Heart left ventricle (tissue), 16 donors: ENCODE data around the gene ZNF576. TPM values are rescaled to one million over a fixed set of nuclear protein-coding genes. Genes with fewer than 3 reads are reported as not detected.
"Not testable (repeated sequence)": the region's sequence is repeated elsewhere in the genome, so short reads cannot be mapped to it uniquely, and the experiment has no call there.

ENCODE experiments used
- ATAC-seq, 4 donors: fragments of 200-7000 bp; cut with Tn5 transposase; one replicate each; pipeline ENCODE4 v1.9.1; 2020 to 2022; ENCODE audit warnings: moderate library complexity in 4 of 4, mild to moderate bottlenecking in 3 of 4, moderate number of reproducible peaks in 1 of 4
- DNase-seq, 5 donors: peaks; one replicate each; pipeline ENCODE4 v3.0.0-alpha.2; 2020
- H3K27ac ChIP-seq, 12 donors: fragments of 200-600 bp; sonication (generic) in 4 of 12; one replicate each; pipeline versions ENCODE4 v1.5.0 to v1.8.0; 2016 to 2022; ENCODE audit warnings: mild to moderate bottlenecking in 2 of 12
- H3K27me3 ChIP-seq, 9 donors: fragments of 200-600 bp; sonication (generic) in 2 of 9; one replicate each; pipeline versions ENCODE4 v1.5.1 to v1.8.0; 2016 to 2022; ENCODE audit warnings: mild to moderate bottlenecking in 3 of 9
- H3K36me3 ChIP-seq, 9 donors: fragments of 200-600 bp; sonication (generic) in 2 of 9; one replicate each; pipeline versions ENCODE4 v1.5.0 to v1.8.0; 2018 to 2022; ENCODE audit warnings: mild to moderate bottlenecking in 2 of 9
- H3K4me1 ChIP-seq, 12 donors: fragments of 200-600 bp; sonication (generic) in 4 of 12; one replicate each; pipeline versions ENCODE4 v1.5.0 to v1.8.0; 2016 to 2022; ENCODE audit warnings: mild to moderate bottlenecking in 3 of 12
- H3K4me3 ChIP-seq, 12 donors: fragments of 200-600 bp; sonication (generic) in 4 of 12; one replicate each; pipeline versions ENCODE4 v1.5.0 to v1.8.0; 2017 to 2022; ENCODE audit warnings: mild to moderate bottlenecking in 9 of 12, moderate library complexity in 4 of 12
- H3K9me3 ChIP-seq, 12 donors: fragments of 200-600 bp; sonication (generic) in 4 of 12; one replicate each; pipeline versions ENCODE4 v1.5.0 to v1.8.0; 2016 to 2022; ENCODE audit warnings: mild to moderate bottlenecking in 1 of 12
- CTCF ChIP-seq, 12 donors: fragments of 200-600 bp; sonication (generic) in 4 of 12; IDR thresholded peaks; one replicate each; pipeline versions ENCODE4 v1.5.0 to v1.8.0; 2018 to 2022; ENCODE audit warnings: antibody characterized with exemption in 12 of 12, mild to moderate bottlenecking in 5 of 12
- POLR2A ChIP-seq, 2 donors: fragments of 450-650 bp; IDR thresholded peaks; one replicate each; pipeline ENCODE4 v1.6.1; 2017; ENCODE audit warnings: antibody characterized with exemption in 2 of 2, mild to moderate bottlenecking in 2 of 2, moderate library complexity in 2 of 2
- WGBS, 4 donors: extraction: QIAGEN DNeasy Blood & Tissue Kit in 2 of 4; methylation state at CpG; one replicate each; pipeline versions ENCODE4 v1.1.5 to v1.1.7; 2013 to 2018; 5-methylcytosine and 5-hydroxymethylcytosine counted together
- intact Hi-C, 10 donors: fragments of 100-400 bp; cut with DNase I; formaldehyde crosslinking; loops; one replicate each; pipeline versions ENCODE4 v1.11.1 to v1.14.2; 2022
- long read RNA-seq, 3 donors: library from polyadenylated mRNA; unstranded; transcript quantifications; one replicate each; pipeline ENCODE4 v2.0.0, GENCODE V29; 2020 to 2021
- polyA plus RNA-seq, 2 donors: library from polyadenylated mRNA; stranded (reverse); fragments of 200-250 nt; gene quantifications; one replicate each; pipeline ENCODE4 v1.2.3, GENCODE V29; 2013
- total RNA-seq, 9 donors: library from RNA; depleted of rRNA in 2 of 9; stranded (reverse); fragments of >200 nt in 2 of 9; fragmentation: NEBNext Ultra II Directional in 3 of 9; extraction: Animal tissue kit (Norgen Biotek cat#: 25700) in 3 of 9; gene quantifications; one replicate each; pipeline versions ENCODE4 v1.1.0 to v1.2.4, GENCODE V29; 2016 to 2023
- donor health status: ischemic (EF 13 %, LVEDD 7.1; RV severe dilation, severe dysfunction).
- donor health status: healthy with polysubstance abuse.
- donor health status: DM: no; HTN: yes; CAD: no.
- donor health status: DM: no; HTN: no; CAD: no.
- donor health status: ischemic (EF 25% LVEDD 6.9; RV normal size, moderate dysfunction).
- donor health status: ischemic (EF 25% LVEDD 5.7; RV mildly dilated, moderate dysfunction).
- donor health status: healthy.
- donor health status: DM: yes; HTN: yes; CAD: no.
- donor health status: ischemic (EF 35%, LVEDD 5.7; RV mildly dilated, moderate dysfunction).
- donor health status: nonischemic (EF 11% LVEDD 7.7; RV severe dilation, severe dysfunction).
- donor health status: DM: yes; HTN: yes; CAD: no.
- donor health status: PGD.
- donor health status: ischemic (EF 29% LVEDD 5.4; RV normal size, mild dysfunction).
- donor health status: nonischemic (EF 23%, LVEDD 6.1; RV moderate dilation, normal function).

Gene ZNF576, protein sequence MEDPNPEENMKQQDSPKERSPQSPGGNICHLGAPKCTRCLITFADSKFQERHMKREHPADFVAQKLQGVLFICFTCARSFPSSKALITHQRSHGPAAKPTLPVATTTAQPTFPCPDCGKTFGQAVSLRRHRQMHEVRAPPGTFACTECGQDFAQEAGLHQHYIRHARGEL
- total RNA-seq (10 to 100 TPM in 7 of 9 donors, 1 to 10 TPM in 2; 9.0 to 17.6 (median 11.8) TPM), polyA plus RNA-seq (10 to 100 TPM in 1 of 2 donors, 1 to 10 TPM in 1; 8.9 to 22.4 TPM)
- long read RNA-seq, donor 1, transcript ZNF576-201 (3 exons, 2,566 nt), result major isoform, 6 of 8 reads
- long read RNA-seq, donor 1, partial matches to known transcripts, result 2 of 8 reads
- long read RNA-seq, donor 1, other reads (novel, unspliced or antisense), result 0 of 8 reads
- long read RNA-seq, donor 2, transcript ZNF576-201 (3 exons, 2,566 nt), result major isoform, 11 of 15 reads
- long read RNA-seq, donor 2, partial matches to known transcripts, result 1 of 15 reads
- long read RNA-seq, donor 2, other reads (novel, unspliced or antisense), result 0 of 15 reads
- long read RNA-seq, donor 3, transcript ZNF576-201 (3 exons, 2,566 nt), result major isoform, 7 of 7 reads
- long read RNA-seq, donor 3, partial matches to known transcripts, result 0 of 7 reads
- long read RNA-seq, donor 3, other reads (novel, unspliced or antisense), result 0 of 7 reads

DNA sequence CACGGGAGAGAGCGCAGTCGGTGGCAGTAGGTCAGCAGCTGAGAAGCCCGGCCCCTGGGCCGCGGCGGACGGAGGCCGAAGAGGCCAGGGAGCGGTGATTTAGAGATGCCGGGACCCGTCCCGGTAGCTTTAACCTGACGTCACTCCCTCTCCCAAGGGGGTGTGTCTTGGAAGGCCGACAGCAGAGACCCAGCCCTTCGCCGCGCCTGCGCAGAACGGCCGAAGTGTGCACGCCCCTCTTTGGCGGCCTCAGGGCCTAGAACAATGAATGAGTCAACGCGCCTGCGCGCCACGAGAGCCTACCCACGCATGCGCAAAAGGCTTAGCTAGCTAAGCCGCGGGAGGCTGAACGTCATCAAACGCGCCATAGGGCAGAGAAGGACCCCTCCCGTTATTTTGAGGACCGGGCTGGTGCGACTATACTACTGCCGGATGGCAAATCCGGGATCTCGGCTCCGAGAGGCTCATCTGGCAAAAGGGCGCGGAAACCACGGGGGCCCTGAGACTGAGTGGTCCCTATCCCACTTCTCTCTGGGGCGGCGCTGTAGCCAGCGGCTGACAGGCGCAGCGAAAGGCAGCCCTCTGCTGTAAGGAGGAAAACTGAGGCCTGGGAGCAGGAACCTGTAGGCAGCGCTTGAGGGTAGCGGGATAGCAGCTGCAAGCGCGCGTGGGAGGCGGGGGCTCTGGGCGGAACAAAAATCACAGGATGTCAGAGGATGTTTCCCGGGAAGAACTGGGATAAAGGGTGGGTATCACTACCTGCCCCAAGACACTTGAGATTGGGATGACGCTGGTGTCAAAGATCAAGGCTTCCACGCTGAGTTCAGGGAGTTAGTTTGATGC lies at the start of gene ZNF576, which contains the start of gene IRGQ:
TSS of gene ZNF576 (plus strand) at position 597 of the 843 bp plus-strand sequence. CDS start 514 bp downstream, outside the sequence.
TSS of gene IRGQ (minus strand) at position 136 of the 843 bp plus-strand sequence. CDS start 796 bp downstream, outside the sequence.
- peak in 1 of 2 donors; percentile 75 for TF ChIP-seq POLR2A (IDR thresholded peaks at IDR 0.05)
- no peak for TF ChIP-seq CTCF (IDR thresholded peaks at IDR 0.05)
- peak within 1 kb of the TSS; percentile 47 to 90 (median 75) for H3K4me3 ChIP-seq
- no peaks in the 10 kb centered on the region for H3K27me3 ChIP-seq
- peak; percentile 100 for DNase-seq
- H3K4me1 ChIP-seq, result peaks cover 8 to 41% (median 32%) of the 10 kb centered on the region in 12 donors
- H3K27ac ChIP-seq, result peak within 1 kb of the TSS; percentile 93 to 100 (median 96)
- WGBS, 4 donors, result 0 to 1% (median 0%) methylated on average over 38 to 60 of the region's 60 CpGs
- no peaks in the 10 kb centered on the region for H3K9me3 ChIP-seq
- intact Hi-C loops, result loop anchor here in 8 of 10 donors (1.0 to 10.0 kb wide), 12 partner anchors 15 to 72 kb away; partner anchors contain the start of genes PINLYP (in 6 of the 8), XRCC1 (in 6 of the 8), ZNF575 (in 4 of the 8) and ZNF428 (in 1 of the 8)
- peak; percentile 93 to 96 (median 95) for ATAC-seq
- H3K36me3 ChIP-seq, result peaks cover 0 to 61% (median 54%) of the 10 kb centered on the region in 9 donors

- intact Hi-C loops, H3K27me3 ChIP-seq, ATAC-seq, H3K9me3 ChIP-seq, H3K4me3 ChIP-seq, DNase-seq, H3K4me1 ChIP-seq, H3K27ac ChIP-seq: not testable (repeated sequence)
- peaks cover 0 to 69% (median 65%) of the 10 kb centered on the region in 9 donors for H3K36me3 ChIP-seq
- 89 to 94% (median 94%) methylated on average over 5 to 19 of the region's 24 CpGs for WGBS, 4 donors
These were observed 48.5 kb upstream of the ZNF576 start for GRCh38 chr19:43547926-43548325.

DNA sequence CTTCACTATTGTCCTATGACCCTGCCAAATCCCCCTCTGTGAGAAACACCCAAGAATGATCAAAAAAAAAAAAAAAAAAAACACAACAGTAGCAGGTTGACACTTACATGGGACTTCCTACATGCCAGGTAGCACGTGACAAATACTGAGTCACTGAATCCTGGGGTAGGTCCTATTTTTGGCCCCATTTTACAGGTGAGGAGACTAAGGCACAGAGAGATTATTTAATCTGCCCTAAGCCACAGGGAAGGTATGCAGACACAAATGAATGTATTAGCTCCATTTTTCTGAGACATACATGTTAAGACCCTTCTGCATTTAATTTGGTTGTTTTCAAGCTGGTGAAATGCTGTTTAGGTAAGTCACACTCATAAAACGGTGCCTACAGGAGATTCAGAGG lies 47.7 kb upstream of the ZNF576 start:
- no peak for TF ChIP-seq POLR2A (IDR thresholded peaks at IDR 0.05)
- TF ChIP-seq CTCF (IDR thresholded peaks at IDR 0.05), result no peak
- no peak for ATAC-seq
- Histone ChIP-seq H3K27ac (no peak overlapping the region), H3K4me1 (no peaks in the 10 kb centered on the region), H3K4me3 (no peak overlapping the region), H3K9me3 (no peaks in the 10 kb centered on the region), H3K27me3 (no peaks in the 10 kb centered on the region), H3K36me3 (peaks cover 0 to 69% (median 66%) of the 10 kb centered on the region in 9 donors)
- 91 to 97% (median 93%) methylated on average over 2 of the region's 2 CpGs for WGBS, 4 donors
- intact Hi-C loops, result no loop called here
- DNase-seq, result no peak
